SK-N-MC (cell line): ENCODE results near the gene PMPCB.

Experiments
- DNase-seq: peaks from one replicate; pipeline ENCODE4 v3.0.0-alpha.2; 2011; ENCODE audit warnings: low read depth, low spot score
- H3K27ac ChIP-seq: fragments of 200-600 bp; sonication (generic); 2 replicates; pipeline ENCODE4 v1.5.1; 2016; ENCODE audit warnings: mixed run types
- H3K36me3 ChIP-seq: fragments of 200-600 bp; sonication (generic); 2 replicates; pipeline ENCODE4 v1.6.1; 2017; ENCODE audit warnings: antibody characterized with exemption, low read length, mixed read lengths; ENCODE audit not compliant: insufficient read depth
- H3K4me3 ChIP-seq: fragments of 200-600 bp; sonication (generic); 2 replicates; pipeline ENCODE4 v1.5.1; 2016
- H3K9ac ChIP-seq: fragments of 200-600 bp; sonication (generic); 2 replicates; pipeline ENCODE4 v1.8.0; 2017; ENCODE audit warnings: mixed run types, mixed read lengths; ENCODE audit not compliant: insufficient read length
- H3K9me3 ChIP-seq: fragments of 200-600 bp; sonication (generic); 2 replicates; pipeline ENCODE4 v1.6.1; 2017; ENCODE audit warnings: low read depth, mild to moderate bottlenecking, antibody characterized with exemption, low read length, moderate library complexity, mixed read lengths
- EZH2 ChIP-seq: fragments of 200-600 bp; sonication (generic); IDR thresholded peaks from one replicate; pipeline ENCODE4 v1.6.1; 2017; ENCODE audit warnings: antibody characterized with exemption
- FOXP2 ChIP-seq: optimal IDR thresholded peaks from 2 replicates; pipeline ENCODE3; 2011; ENCODE audit warnings: mild to moderate bottlenecking, moderate library complexity; ENCODE audit not compliant: insufficient read depth; ENCODE audit errors: extremely low read length, control extremely low read depth
- POLR2AphosphoS5 ChIP-seq: IDR thresholded peaks from 2 replicates; pipeline ENCODE4 v1.6.1; 2012; ENCODE audit warnings: mild to moderate bottlenecking, low read depth, low read length, borderline replicate concordance

The PMPCB gene

DNA sequence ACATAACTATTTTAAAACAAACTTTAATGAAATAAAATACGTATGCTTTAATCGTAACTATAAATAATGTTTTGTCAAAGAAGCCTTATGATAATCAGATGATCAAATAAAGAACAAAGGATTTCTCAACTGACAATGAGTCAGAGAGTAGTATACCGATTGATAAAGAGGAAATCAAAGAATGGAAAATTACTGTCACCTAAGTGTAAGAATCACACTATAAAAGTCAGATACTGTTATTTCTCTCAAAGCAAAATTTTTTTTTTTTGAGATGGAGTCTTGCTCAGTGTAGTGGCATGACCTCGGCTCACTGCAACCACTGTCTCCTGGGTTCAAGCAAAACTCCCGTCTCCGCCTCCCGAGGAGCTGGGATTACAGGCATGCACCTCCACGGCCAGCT lies 28.5 kb downstream of the PMPCB start:
- Histone ChIP-seq H3K9me3 (no peaks in the 10 kb centered on the region), H3K27ac (no peak overlapping the region), H3K9ac (no peak overlapping the region), H3K4me3 (no peak overlapping the region), H3K36me3 (peaks cover 79% of the 10 kb centered on the region)
- no peak for DNase-seq
- TF ChIP-seq FOXP2 (no peak), POLR2AphosphoS5 (no peak), EZH2 (no peak)

DNA sequence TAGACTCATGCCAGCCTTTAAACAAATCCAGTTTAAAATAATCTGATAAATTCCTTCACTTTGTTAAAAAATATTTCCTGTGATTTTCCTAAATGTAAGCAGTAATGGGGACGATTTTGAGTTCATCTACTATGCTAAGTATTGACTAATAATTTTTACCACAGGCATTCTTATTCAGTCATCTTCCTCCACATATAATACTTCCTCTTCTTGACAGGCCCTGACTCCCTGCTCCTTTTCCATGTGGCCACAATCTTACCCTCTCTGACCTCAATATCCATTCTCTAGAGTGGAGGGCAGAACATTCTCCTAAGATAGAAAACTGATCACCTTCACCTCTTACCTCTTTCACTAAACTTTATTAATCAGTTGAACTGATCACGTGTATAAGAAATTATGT lies 39.5 kb downstream of the PMPCB start:
- Histone ChIP-seq H3K27ac (no peak overlapping the region), H3K36me3 (peaks cover 83% of the 10 kb centered on the region), H3K9me3 (no peaks in the 10 kb centered on the region), H3K9ac (no peak overlapping the region), H3K4me3 (no peak overlapping the region)
- TF ChIP-seq FOXP2: no peak
- no peak for TF ChIP-seq POLR2AphosphoS5
- no peak for TF ChIP-seq EZH2
- no peak for DNase-seq

DNA sequence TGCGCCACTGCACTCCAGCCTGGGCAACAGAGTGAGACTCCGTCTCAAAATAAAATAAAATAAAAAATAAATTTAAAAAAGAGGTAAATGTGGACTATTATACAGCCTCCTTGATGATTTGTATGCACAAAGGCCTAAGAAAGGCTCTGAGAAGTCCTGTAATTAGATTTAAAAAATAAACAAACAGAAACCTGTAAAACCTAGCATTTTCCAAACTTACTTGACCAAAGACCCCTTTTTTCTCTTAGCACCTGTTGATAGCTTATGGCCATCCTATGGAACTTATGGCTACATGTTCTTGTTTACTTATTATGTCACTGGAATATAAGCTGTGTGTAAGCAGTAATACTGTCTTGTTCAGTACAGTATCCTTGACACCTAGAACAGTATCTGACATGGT lies 41.6 kb downstream of the PMPCB start:
- peaks cover 72% of the 10 kb centered on the region for H3K36me3 ChIP-seq
- no peak for TF ChIP-seq EZH2
- TF ChIP-seq FOXP2: no peak
- TF ChIP-seq POLR2AphosphoS5: no peak
- H3K4me3 ChIP-seq: no peak overlapping the region
- no peak for DNase-seq
- no peak overlapping the region for H3K9ac ChIP-seq
- no peak overlapping the region for H3K27ac ChIP-seq
- no peaks in the 10 kb centered on the region for H3K9me3 ChIP-seq

DNA sequence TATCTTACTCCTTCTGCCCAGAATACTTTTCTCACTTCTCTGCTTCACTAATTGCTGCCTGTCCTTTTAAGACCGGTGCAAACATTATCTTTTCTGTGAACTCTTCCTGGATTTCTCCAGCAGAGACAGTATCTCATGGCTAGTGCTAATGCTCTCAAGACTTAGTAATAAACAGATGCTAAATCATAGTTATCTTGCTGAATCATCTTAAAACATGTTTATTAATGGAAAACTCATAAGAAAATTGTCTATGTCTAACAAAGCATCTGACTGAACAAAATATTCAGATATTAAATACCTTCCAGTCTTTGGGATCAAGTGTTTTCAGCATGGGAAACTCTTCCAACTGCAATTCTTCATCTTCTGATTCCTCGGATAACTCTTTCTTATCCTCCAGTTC lies 44.2 kb downstream of the PMPCB start:
- Histone ChIP-seq H3K36me3 (peaks cover 49% of the 10 kb centered on the region), H3K9ac (no peak overlapping the region), H3K27ac (0 out of 2 replicates have a peak overlapping the region, but pooled peaks have one; percentile 32), H3K4me3 (no peak overlapping the region), H3K9me3 (no peaks in the 10 kb centered on the region)
- no peak for DNase-seq
- TF ChIP-seq FOXP2: no peak
- TF ChIP-seq POLR2AphosphoS5: no peak
- TF ChIP-seq EZH2: no peak

DNA sequence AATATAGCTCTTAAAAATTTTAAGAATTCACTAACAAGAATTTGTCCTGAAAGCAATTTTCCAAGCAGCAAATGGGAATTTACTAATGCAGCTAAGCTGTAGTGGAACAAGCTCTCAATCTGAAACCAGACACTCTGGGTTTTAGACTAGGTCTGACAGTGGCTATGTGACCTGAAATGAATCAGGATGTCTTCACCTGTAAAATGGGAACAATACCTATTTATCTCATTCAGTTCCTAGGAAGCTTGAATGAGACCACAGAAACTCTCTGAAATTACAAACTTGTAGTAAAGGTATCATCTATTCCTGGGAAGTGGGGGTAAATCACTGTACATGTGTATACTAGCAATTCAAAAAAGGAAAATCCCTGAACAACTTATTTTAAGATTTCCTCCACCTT lies 46.1 kb downstream of the PMPCB start:
- DNase-seq: no peak
- H3K9ac ChIP-seq: peak overlapping the region; percentile 93
- H3K9me3 ChIP-seq: no peaks in the 10 kb centered on the region
- peak overlapping the region; percentile 80; the same call in 1 of the 2 replicates for H3K27ac ChIP-seq
- peaks cover 34% of the 10 kb centered on the region for H3K36me3 ChIP-seq
- peak overlapping the region; percentile 95 for H3K4me3 ChIP-seq
- TF ChIP-seq FOXP2 (no peak), EZH2 (no peak), POLR2AphosphoS5 (no peak)

DNA sequence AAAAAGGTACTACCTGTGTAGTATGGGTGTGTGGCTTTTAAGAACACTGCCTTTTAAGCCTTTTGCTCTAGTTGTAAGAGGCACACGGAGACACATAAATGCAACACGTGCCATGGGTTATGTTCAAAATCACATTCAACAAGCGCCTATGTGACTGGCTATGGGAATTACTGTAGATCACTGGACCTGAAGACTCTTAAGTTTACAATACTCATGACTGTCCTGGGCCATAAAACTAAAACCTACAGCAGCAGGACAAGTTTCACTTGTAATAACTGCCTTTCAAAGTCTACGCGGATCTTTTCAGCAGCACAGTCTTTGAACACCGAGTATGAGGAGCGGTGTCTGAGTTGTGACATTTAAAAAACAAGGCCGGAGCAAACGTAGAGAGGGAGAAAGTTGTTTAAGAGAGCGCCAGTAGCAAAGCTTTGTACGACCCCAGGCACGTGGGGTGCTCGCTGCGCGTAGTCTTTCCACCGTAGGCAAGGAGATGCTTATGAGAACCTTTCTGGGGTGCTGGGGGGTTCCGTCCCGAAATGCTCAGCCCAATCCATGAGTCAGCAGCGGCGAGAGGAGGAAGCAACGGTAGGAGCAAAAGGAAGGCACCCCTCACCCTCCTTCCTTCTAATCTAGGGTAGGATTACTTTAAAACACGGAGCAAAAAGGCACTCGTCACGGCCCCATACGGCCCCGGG lies 46.7 kb downstream of the PMPCB start:
- Histone ChIP-seq H3K36me3 (peaks cover 35% of the 10 kb centered on the region), H3K9me3 (no peaks in the 10 kb centered on the region), H3K9ac (peak overlapping the region; percentile 93), H3K27ac (peak overlapping the region; percentile 80), H3K4me3 (peak overlapping the region; percentile 95)
- TF ChIP-seq POLR2AphosphoS5 (no peak), FOXP2 (no peak), EZH2 (no peak)
- DNase-seq: no peak

DNA sequence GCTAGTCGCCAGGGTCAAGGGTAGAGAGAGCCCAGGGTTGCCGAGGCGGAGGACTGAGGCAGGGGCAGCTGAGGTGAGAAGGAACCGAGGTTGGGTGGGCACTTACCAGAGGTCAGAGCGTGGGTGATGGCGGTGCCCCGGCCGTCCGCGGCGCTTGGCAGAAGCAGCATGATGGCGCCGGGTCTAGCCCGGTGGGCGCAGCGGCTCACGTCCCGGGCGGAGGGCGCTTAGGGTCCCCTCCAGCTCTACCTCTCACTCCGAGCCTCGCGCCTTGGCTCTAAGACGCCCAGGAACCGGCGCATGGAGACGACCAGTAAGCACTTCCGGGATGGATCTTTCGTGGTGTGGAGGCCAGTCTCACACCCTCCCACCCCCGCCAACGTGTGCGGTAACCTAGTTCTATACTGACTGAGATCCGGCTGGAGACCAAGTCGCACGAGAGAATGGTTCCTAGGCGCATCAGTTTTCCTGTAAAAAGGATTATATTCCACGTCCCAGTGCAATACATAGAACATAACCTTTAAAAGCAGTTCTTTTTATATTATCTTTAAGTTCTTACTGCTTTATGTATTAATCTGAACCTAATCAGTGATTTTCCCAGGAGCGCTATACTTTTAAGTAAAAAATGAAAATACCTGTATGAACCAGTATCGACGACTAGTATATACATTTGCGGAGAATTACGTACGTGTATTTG lies 47.4 kb downstream of the PMPCB start, which contains the start of gene DNAJC2:
Gene DNAJC2, minus strand, starts transcription at position 315 of the 697 bp plus-strand sequence. Its CDS starts 145 bp downstream, at position 170.
- TF ChIP-seq EZH2 (no peak), POLR2AphosphoS5 (peak; percentile 93), FOXP2 (peak; percentile 52)
- H3K36me3 ChIP-seq: peaks cover 35% of the 10 kb centered on the region
- H3K4me3 ChIP-seq: peak within 1 kb of the TSS; percentile 95
- peak within 1 kb of the TSS; percentile 93 for H3K9ac ChIP-seq
- no peaks in the 10 kb centered on the region for H3K9me3 ChIP-seq
- DNase-seq: peak; percentile 90
- peak within 1 kb of the TSS; percentile 80 for H3K27ac ChIP-seq

DNA sequence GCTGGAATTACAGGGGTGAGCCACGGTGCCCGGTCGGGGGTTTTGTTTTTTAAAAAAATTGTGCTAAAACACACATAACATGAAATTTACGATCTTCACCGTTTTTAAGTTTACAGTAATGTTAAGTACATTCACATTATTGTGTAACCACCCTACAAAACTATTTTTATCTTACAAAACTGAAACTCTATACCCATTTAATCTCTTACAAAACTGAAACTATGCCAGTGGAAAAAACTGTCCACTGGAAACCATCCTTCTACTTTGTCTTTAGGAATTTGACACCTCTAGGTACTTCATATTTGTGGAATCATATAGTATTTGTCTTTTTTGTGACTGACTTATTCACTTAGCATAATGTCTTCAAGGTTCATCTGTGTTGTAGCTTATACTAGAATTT lies 49.2 kb downstream of the PMPCB start:
- 0 out of 2 replicates have a peak overlapping the region, but pooled peaks have one; percentile 92 for H3K27ac ChIP-seq
- peaks cover 29% of the 10 kb centered on the region for H3K36me3 ChIP-seq
- H3K9ac ChIP-seq: no peak overlapping the region
- no peak for TF ChIP-seq EZH2
- TF ChIP-seq POLR2AphosphoS5: no peak
- no peak for TF ChIP-seq FOXP2
- H3K4me3 ChIP-seq: no peak overlapping the region
- DNase-seq: no peak
- no peaks in the 10 kb centered on the region for H3K9me3 ChIP-seq
